ENCODE data around the gene NTSR2.

DNA sequence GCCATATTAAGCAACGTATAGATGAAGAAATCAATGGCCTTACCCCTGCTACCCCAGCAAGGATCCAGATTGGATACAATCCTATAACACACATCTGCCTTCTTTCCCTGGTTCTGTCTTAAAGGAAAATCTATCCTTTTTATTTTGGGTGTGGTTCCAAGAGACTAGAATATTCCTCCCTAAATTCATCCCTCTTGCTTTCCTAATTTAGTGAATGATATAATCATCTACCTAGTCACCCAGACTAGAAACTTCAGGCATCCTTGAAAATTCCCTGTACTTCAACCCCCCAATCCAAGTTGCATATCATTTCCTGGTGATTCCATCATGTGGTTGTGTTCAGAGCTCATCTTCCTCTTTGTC, 41.3 kb upstream of the NTSR2 start:
- TF ChIP-seq, protein P1, sequence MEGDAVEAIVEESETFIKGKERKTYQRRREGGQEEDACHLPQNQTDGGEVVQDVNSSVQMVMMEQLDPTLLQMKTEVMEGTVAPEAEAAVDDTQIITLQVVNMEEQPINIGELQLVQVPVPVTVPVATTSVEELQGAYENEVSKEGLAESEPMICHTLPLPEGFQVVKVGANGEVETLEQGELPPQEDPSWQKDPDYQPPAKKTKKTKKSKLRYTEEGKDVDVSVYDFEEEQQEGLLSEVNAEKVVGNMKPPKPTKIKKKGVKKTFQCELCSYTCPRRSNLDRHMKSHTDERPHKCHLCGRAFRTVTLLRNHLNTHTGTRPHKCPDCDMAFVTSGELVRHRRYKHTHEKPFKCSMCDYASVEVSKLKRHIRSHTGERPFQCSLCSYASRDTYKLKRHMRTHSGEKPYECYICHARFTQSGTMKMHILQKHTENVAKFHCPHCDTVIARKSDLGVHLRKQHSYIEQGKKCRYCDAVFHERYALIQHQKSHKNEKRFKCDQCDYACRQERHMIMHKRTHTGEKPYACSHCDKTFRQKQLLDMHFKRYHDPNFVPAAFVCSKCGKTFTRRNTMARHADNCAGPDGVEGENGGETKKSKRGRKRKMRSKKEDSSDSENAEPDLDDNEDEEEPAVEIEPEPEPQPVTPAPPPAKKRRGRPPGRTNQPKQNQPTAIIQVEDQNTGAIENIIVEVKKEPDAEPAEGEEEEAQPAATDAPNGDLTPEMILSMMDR (conservative IDR thresholded peaks at IDR 0.05; ENCODE audit: low read length), result no peak
- no peak for TF ChIP-seq EZH2phosphoT487 (IDR thresholded peaks at IDR 0.05; ENCODE audit: borderline replicate concordance, low read depth, low read length)

Measured in OCI-LY7 (cell line).